A673 (cell line): Measurements from ENCODE around the gene ITFG1. TPM values are rescaled to one million over a fixed set of nuclear protein-coding genes. Genes with fewer than 3 reads are reported as not detected.
A peak's percentile ranks its signal among the peaks of the same experiment; 100 is the strongest.

Experiments
- BruUV-seq: library from RNA; stranded (reverse); fragments of 400-500 nt; replicated peaks from 2 replicates; lab custom pipeline; 2021; lab: Mats Ljungman, UMichigan
- CTCF ChIA-PET: fragments of 300-600 bp; sonication (Branson Sonifier 250); formaldehyde crosslinking; loops from one replicate; lab custom pipeline; 2022; ENCODE audit warnings: antibody characterized with exemption; lab: Charles Lee
- POLR2A ChIA-PET: fragments of 300-600 bp; sonication (Branson Sonifier 250); formaldehyde crosslinking; loops from one replicate; lab custom pipeline; 2022; ENCODE audit warnings: antibody characterized with exemption; ENCODE audit not compliant: low non-redundant PET; lab: Charles Lee
- DNase-seq: peaks from one replicate; pipeline ENCODE4 v3.0.0-alpha.2; 2015; ENCODE audit warnings: low spot score
- H3K27ac ChIP-seq: fragments of 200-600 bp; sonication (generic); 2 replicates; pipeline ENCODE4 v1.5.1; 2016; ENCODE audit warnings: mixed run types, low read depth, mild to moderate bottlenecking, mixed read lengths, antibody characterized with exemption, low read length; ENCODE audit not compliant: poor library complexity, severe bottlenecking
- H3K27me3 ChIP-seq: fragments of 200-600 bp; sonication (generic); replicated peaks from 2 replicates; pipeline ENCODE4 v1.6.1; 2017; ENCODE audit warnings: mixed run types, low read depth, mild to moderate bottlenecking, mixed read lengths, antibody characterized with exemption, low read length; ENCODE audit not compliant: insufficient read depth, poor library complexity
- H3K36me3 ChIP-seq: fragments of 200-600 bp; sonication (generic); 2 replicates; pipeline ENCODE4 v1.6.1; 2016; ENCODE audit warnings: mixed run types, mild to moderate bottlenecking, mixed read lengths, antibody characterized with exemption, low read length; ENCODE audit not compliant: insufficient read depth, poor library complexity, severe bottlenecking
- H3K4me1 ChIP-seq: fragments of 200-600 bp; sonication (generic); 2 replicates; pipeline ENCODE4 v1.6.1; 2017; ENCODE audit warnings: mixed run types, mild to moderate bottlenecking, mixed read lengths, antibody characterized with exemption, low read length; ENCODE audit not compliant: insufficient read depth, poor library complexity, severe bottlenecking
- H3K4me3 ChIP-seq: fragments of 200-600 bp; sonication (generic); 2 replicates; pipeline ENCODE4 v1.5.1; 2016; ENCODE audit warnings: low read depth, mixed run types, mild to moderate bottlenecking, mixed read lengths, low read length; ENCODE audit not compliant: poor library complexity, severe bottlenecking
- H3K9me3 ChIP-seq: fragments of 200-600 bp; sonication (generic); 2 replicates; pipeline ENCODE4 v1.6.1; 2016; ENCODE audit warnings: mixed run types, low read depth, mild to moderate bottlenecking, mixed read lengths, antibody characterized with exemption, low read length; ENCODE audit not compliant: poor library complexity, severe bottlenecking
- EZH2 ChIP-seq: fragments of 200-600 bp; sonication (generic); IDR thresholded peaks from 2 replicates; pipeline ENCODE4 v1.6.1; 2017; ENCODE audit warnings: borderline replicate concordance, low read depth, mild to moderate bottlenecking, mixed read lengths, antibody characterized with exemption, low read length; ENCODE audit not compliant: poor library complexity, severe bottlenecking
- intact Hi-C: fragments of 100-400 bp; cut with micrococcal nuclease; formaldehyde crosslinking; loops from one replicate; pipeline ENCODE4 v1.10.0; 2022; ENCODE audit not compliant: unreplicated experiment
- total RNA-seq: library from RNA; stranded (reverse); gene quantifications from 2 replicates; pipeline ENCODE4 v1.2.3, GENCODE V29; 2021
- TF ChIP-seq, protein P1 (sequence below): fragments of 300-800, 200-600 bp; sonication (generic); conservative IDR thresholded peaks from 2 replicates; pipeline ENCODE4 v1.5.1; 2017; ENCODE audit warnings: low read depth, mild to moderate bottlenecking, antibody characterized with exemption, low read length, moderate library complexity, mixed read lengths

Gene ITFG1
- total RNA-seq, 1 experiment from 2014 or later: 40.1 TPM

DNA sequence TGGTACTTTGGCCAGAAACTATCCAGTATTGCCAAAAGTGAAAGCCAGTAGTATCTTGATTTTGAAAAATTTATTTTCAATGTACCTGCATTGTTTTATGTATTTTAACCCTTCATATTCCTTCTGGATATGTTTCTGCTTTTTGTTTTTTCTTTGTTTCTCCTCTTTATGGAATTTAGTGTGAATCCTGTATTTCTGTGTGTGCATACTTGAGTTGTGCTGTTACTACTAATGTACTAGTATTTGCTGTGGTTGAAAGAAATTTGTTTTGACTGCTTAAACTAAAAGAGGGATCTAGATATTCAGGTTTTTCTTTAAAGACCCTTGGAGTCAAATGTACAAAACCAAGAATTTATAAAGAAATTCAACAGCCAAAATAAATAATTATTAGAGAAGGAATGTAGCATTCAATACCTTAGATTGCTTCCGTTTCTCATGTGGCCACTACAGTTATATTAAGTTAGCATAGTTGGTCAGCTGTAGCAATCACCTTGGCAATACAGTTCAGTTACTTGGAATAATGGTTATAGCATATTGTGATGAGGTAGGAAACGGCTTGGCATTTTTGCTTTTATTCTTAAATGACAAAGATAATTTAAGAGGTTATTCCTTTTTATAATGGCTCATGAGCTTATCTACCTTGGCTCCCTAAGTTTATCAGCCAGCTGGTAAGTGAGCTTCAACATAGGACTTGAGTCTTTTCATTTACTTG, 5.2 kb upstream of the ITFG1 start:
- no peak for TF ChIP-seq EZH2
- TF ChIP-seq, protein P1, sequence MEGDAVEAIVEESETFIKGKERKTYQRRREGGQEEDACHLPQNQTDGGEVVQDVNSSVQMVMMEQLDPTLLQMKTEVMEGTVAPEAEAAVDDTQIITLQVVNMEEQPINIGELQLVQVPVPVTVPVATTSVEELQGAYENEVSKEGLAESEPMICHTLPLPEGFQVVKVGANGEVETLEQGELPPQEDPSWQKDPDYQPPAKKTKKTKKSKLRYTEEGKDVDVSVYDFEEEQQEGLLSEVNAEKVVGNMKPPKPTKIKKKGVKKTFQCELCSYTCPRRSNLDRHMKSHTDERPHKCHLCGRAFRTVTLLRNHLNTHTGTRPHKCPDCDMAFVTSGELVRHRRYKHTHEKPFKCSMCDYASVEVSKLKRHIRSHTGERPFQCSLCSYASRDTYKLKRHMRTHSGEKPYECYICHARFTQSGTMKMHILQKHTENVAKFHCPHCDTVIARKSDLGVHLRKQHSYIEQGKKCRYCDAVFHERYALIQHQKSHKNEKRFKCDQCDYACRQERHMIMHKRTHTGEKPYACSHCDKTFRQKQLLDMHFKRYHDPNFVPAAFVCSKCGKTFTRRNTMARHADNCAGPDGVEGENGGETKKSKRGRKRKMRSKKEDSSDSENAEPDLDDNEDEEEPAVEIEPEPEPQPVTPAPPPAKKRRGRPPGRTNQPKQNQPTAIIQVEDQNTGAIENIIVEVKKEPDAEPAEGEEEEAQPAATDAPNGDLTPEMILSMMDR: no peak
- no peaks in the 10 kb centered on the region for H3K36me3 ChIP-seq
- peaks cover 17% of the 10 kb centered on the region for H3K4me1 ChIP-seq
- intact Hi-C loops: loop anchor here (10.0 kb wide), 1 partner anchor 321 kb away; the partner anchor contains the start of gene NETO2
- POLR2A ChIA-PET: no interaction called here
- CTCF ChIA-PET: no interaction called here
- no peak overlapping the region for H3K4me3 ChIP-seq
- BruUV-seq: no TSS peak
- DNase-seq: no peak
- no peaks in the 10 kb centered on the region for H3K9me3 ChIP-seq
- H3K27ac ChIP-seq: no peak overlapping the region
- no peaks in the 10 kb centered on the region for H3K27me3 ChIP-seq

DNA sequence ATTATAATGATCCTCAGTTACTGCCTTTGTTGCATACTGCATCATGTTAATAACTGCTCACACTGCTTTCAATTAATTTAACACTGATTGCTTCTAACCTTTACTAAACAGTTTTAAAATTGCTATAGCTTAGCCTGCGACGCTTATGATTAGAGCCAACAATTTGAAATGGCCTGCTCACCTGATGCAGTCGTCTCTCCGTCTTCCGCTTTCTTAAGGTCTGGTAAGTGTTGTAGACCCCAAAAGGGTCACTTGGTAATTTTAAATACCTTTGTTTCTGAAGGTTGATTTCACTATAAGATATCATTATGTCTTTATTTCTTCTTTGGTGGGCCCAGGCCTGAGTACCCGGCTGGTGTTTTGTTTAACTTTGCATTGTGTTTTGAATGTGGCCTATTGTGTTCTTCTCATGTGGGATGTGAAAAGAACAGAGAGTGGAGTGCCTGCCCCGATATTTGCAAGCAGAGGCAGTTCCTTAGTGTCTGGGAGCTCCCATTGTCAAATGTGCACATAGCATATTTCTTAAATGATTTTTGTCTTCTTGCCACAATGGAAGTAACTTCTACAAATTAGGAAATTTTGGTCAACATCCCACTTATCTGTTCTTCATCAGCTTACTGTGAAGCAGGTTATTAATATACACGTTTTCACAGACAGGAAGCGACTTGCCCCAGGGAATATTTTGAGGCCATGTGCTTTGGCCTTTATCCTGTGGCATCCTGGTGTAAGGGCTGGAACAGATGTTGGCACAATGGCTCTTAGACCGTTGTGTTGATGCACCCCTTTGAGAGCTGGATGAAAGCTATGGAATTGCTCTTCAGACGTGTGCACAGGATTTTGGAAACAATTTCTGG, 3.1 kb upstream of the ITFG1 start:
- ChIA-PET POLR2A (no interaction called here), CTCF (no interaction called here)
- H3K27me3 ChIP-seq: no peaks in the 10 kb centered on the region
- H3K4me1 ChIP-seq: peaks cover 24% of the 10 kb centered on the region
- intact Hi-C loops: loop anchor here (10.0 kb wide), 1 partner anchor 319 kb away; the partner anchor contains the start of gene NETO2
- peak; percentile 15 for DNase-seq
- no TSS peak for BruUV-seq
- no peak overlapping the region for H3K27ac ChIP-seq
- TF ChIP-seq EZH2: no peak
- TF ChIP-seq, protein P1: no peak
- no peak overlapping the region for H3K4me3 ChIP-seq
- H3K36me3 ChIP-seq: no peaks in the 10 kb centered on the region
- no peaks in the 10 kb centered on the region for H3K9me3 ChIP-seq

DNA sequence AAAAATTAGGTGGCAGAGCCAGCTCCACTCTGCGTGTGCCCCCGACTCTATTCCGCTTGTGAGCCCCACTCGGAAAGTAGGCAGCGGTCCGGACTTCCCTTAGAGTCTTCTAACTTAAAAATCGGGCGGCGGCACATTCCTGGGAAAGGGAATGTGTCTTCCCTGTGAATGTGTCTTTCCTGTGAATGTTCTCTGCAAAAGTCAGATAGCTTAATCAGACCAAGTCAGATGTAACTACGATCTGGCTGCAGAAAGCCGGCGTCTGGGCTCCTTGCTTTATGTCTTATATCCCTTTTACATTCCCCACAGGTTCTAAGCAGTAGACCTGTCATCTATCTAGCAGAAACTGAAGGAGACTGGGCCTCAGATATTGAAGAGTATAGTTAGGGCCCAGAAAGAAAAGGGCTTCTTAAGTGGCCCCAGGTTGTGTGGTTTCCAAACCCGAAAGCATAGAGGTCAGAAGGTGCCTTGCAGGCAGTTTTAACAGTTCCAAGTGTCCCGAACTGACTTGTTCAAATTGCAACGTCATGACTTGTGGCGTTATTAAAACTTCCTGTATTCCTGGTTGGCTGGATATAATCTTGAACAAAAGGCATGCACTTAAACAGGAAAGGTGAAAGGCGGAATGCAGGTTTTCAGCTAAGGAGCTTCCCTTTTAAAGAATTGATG, 869 bp upstream of the ITFG1 start:
- no peak for TF ChIP-seq EZH2
- Histone ChIP-seq H3K27me3 (no peaks in the 10 kb centered on the region), H3K4me3 (peak overlapping the region; percentile 78), H3K36me3 (peaks cover 5% of the 10 kb centered on the region), H3K27ac (peak overlapping the region; percentile 97), H3K9me3 (no peaks in the 10 kb centered on the region), H3K4me1 (peaks cover 24% of the 10 kb centered on the region)
- POLR2A ChIA-PET: no interaction called here
- BruUV-seq: no TSS peak
- CTCF ChIA-PET: interaction anchor here (0.7 kb wide), 1 partner anchor 425 kb away, joined by 6 read pairs; no protein-coding TSS in a partner anchor
- peak; percentile 40 for DNase-seq
- intact Hi-C loops: loop anchor here (10.0 kb wide), 1 partner anchor 317 kb away; the partner anchor contains the start of gene NETO2
